ENCODE results near the gene USP21. TPM values are rescaled to one million over a fixed set of nuclear protein-coding genes. Genes with fewer than 3 reads are reported as not detected.

The USP21 gene
- total and polyA plus RNA-seq, 12 donors, result 12.0 to 44.9 (median 28.2) TPM

GRCh38 chr1:161133220-161133740, 26.0 kb upstream of the USP21 start:
- 4 to 5% (median 5%) methylated on average over 11 of the region's 11 CpGs for WGBS, 4 donors
- TF ChIP-seq POLR2A (IDR thresholded peaks at IDR 0.05), result no peak
- intact Hi-C loops (cut with DNase I), result no loop called here
- peaks cover 0 to 17% of the 10 kb centered on the region in 2 donors for H3K36me3 ChIP-seq (replicated peaks in 1 of 2)
- H3K27ac ChIP-seq, result peak overlapping the region; percentile 71 to 99 (median 97)
- H3K9me3 ChIP-seq (replicated peaks in 1 of 3), result no peaks in the 10 kb centered on the region
- peaks cover 16 to 49% of the 10 kb centered on the region in 2 donors for H3K4me1 ChIP-seq (replicated peaks in 1 of 2)
- no peak for DNase-seq
- peak overlapping the region; percentile 7 to 91 (median 76) for H3K4me3 ChIP-seq
- H3K27me3 ChIP-seq, result no peaks in the 10 kb centered on the region

DNA sequence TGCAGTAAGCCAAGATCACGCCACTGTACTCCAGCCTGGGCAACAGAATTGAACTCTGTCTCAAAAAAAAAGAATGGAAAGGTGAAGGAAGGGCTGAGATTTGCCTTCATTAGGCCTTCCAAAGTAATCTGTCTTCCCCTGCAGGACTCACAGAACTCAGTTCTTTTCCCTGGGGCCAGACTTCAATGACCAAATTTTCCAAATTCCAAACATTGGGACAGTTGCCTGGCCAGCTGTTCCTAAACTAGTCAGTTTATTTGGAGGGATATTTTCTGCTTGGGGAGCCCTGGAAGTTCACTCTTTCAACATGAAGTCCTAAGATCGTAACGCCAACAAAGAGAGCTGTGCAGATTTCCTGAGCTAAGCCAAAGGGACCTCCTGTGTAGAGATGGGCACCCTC, 21.4 kb upstream of the USP21 start:
- Histone ChIP-seq H3K9me3 (replicated peaks in 1 of 3) (no peaks in the 10 kb centered on the region), H3K4me3 (no peak overlapping the region), H3K4me1 (replicated peaks in 1 of 2) (peaks cover 0 to 20% of the 10 kb centered on the region in 2 donors), H3K27ac (peak overlapping the region in 1 of 5 donors; percentile 1), H3K36me3 (replicated peaks in 1 of 2) (no peaks in the 10 kb centered on the region), H3K27me3 (no peaks in the 10 kb centered on the region)
- no peak for TF ChIP-seq POLR2A (IDR thresholded peaks at IDR 0.05)
- TF ChIP-seq, protein P1, sequence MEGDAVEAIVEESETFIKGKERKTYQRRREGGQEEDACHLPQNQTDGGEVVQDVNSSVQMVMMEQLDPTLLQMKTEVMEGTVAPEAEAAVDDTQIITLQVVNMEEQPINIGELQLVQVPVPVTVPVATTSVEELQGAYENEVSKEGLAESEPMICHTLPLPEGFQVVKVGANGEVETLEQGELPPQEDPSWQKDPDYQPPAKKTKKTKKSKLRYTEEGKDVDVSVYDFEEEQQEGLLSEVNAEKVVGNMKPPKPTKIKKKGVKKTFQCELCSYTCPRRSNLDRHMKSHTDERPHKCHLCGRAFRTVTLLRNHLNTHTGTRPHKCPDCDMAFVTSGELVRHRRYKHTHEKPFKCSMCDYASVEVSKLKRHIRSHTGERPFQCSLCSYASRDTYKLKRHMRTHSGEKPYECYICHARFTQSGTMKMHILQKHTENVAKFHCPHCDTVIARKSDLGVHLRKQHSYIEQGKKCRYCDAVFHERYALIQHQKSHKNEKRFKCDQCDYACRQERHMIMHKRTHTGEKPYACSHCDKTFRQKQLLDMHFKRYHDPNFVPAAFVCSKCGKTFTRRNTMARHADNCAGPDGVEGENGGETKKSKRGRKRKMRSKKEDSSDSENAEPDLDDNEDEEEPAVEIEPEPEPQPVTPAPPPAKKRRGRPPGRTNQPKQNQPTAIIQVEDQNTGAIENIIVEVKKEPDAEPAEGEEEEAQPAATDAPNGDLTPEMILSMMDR (IDR thresholded peaks at IDR 0.05), result no peak
- no peak for DNase-seq
- intact Hi-C loops (cut with DNase I), result no loop called here
- WGBS, 4 donors, result 76 to 85% (median 78%) methylated on average over 3 of the region's 3 CpGs

GRCh38 chr1:161138431-161138830, 20.9 kb upstream of the USP21 start:
- Histone ChIP-seq H3K9me3 (replicated peaks in 1 of 3) (no peaks in the 10 kb centered on the region), H3K36me3 (replicated peaks in 1 of 2) (no peaks in the 10 kb centered on the region), H3K4me1 (replicated peaks in 1 of 2) (peaks cover 0 to 18% of the 10 kb centered on the region in 2 donors), H3K27ac (peak overlapping the region in 1 of 5 donors; percentile 1), H3K4me3 (no peak overlapping the region), H3K27me3 (no peaks in the 10 kb centered on the region)
- 57 to 79% (median 72%) methylated on average over 1 of the region's 1 CpG for WGBS, 4 donors
- intact Hi-C loops (cut with DNase I), result no loop called here
- no peak for DNase-seq
- TF ChIP-seq, protein P1 (IDR thresholded peaks at IDR 0.05), result no peak
- no peak for TF ChIP-seq POLR2A (IDR thresholded peaks at IDR 0.05)

- DNase-seq, result peak in 5 of 7 donors; percentile 43 to 69 (median 54)
- H3K9me3 ChIP-seq (replicated peaks in 1 of 3), result no peaks in the 10 kb centered on the region
- H3K27me3 ChIP-seq, result no peaks in the 10 kb centered on the region
- WGBS, 4 donors, result 14 to 19% (median 16%) methylated on average over 1 of the region's 1 CpG
- H3K4me1 ChIP-seq (replicated peaks in 1 of 2), result peaks cover 0 to 8% of the 10 kb centered on the region in 2 donors
- no peak overlapping the region for H3K4me3 ChIP-seq
- H3K36me3 ChIP-seq (replicated peaks in 1 of 2), result no peaks in the 10 kb centered on the region
- intact Hi-C loops (cut with DNase I), result no loop called here
- no peak for TF ChIP-seq POLR2A (IDR thresholded peaks at IDR 0.05)
- TF ChIP-seq, protein P1 (IDR thresholded peaks at IDR 0.05), result peak; percentile 38 to 67 (median 51)
- no peak overlapping the region for H3K27ac ChIP-seq
These were observed 19.5 kb upstream of the USP21 start for GRCh38 chr1:161139766-161140165.
